GM12864 (cell line): ENCODE results near the gene PDE6G.

Experiments used
- DNase-seq: peaks from one replicate; pipeline ENCODE4 v3.0.0-alpha.2; 2011; ENCODE audit warnings: low read depth
- H3K4me3 ChIP-seq: 2 replicates; pipeline ENCODE4 v1.5.1; 2011; ENCODE audit warnings: mild to moderate bottlenecking, low read depth, low read length, control low read depth
- TF ChIP-seq, protein P1 (sequence below): IDR thresholded peaks from 2 replicates; pipeline ENCODE4 v1.5.1; 2011; ENCODE audit warnings: low read depth, mild to moderate bottlenecking, moderate library complexity, low read length, control low read depth, inconsistent platforms; ENCODE audit errors: missing control alignments

Gene PDE6G

DNA sequence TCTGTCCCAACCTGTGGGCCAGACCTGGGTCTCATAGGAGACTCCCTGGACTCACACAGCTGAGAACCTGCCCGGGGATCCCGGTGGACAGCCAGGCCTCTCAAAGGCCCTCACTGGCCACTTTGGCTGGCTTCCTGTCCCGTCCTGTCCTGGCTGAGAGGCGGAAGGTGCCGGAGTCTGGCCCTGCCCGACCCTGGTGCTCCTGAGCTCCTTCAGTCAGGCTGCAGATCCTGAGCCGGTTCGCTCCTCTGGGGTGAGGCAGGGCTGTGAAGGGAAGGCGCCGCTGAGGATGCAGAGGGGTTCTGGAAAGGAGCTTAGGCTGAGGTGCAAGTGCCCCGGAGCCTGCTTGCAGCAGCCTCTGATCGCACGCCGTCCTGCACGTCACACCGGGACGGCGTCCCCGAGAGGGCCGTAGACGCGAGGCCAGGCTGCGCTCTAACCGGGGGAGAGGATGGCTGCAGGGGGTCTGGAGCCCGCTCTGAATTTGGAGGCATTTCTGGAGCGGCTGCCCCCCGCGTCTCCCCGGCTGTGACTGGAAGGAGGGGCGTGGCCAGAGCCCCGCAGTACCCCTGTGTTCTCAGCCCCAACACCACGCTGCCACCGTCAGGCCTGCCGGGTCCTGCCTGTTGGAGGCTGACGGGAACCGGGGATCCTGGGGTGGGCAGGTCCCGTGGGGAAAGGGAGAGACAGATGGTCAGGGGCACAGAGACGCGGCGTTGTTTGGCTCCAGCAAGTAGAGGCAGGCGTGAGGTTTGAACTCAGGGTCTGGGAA is 31.6 kb upstream of the PDE6G start:
- DNase-seq: no peak

DNA sequence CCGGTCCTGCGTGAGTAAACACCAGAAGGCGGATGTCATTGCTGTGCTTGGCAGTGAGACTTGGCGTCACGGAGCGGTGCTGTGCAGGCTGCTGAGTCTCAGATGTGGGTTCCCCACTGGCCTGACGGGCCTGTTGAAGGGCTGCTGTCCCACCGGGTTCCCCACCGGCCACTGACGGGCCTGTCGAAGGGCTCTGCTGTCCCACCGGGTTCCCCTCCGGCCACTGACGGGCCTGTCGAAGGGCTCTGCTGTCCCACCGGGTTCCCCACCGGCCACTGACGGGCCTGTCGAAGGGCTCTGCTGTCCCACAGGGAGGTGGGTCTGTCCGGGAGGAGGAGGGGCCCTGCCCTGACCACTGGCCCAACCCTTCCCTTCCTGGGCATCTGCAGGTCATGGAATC is 30.3 kb upstream of the PDE6G start:
- TF ChIP-seq, protein P1, sequence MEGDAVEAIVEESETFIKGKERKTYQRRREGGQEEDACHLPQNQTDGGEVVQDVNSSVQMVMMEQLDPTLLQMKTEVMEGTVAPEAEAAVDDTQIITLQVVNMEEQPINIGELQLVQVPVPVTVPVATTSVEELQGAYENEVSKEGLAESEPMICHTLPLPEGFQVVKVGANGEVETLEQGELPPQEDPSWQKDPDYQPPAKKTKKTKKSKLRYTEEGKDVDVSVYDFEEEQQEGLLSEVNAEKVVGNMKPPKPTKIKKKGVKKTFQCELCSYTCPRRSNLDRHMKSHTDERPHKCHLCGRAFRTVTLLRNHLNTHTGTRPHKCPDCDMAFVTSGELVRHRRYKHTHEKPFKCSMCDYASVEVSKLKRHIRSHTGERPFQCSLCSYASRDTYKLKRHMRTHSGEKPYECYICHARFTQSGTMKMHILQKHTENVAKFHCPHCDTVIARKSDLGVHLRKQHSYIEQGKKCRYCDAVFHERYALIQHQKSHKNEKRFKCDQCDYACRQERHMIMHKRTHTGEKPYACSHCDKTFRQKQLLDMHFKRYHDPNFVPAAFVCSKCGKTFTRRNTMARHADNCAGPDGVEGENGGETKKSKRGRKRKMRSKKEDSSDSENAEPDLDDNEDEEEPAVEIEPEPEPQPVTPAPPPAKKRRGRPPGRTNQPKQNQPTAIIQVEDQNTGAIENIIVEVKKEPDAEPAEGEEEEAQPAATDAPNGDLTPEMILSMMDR: no peak

More for the DNA sequence above, 31.6 kb upstream of the PDE6G start:
- TF ChIP-seq, protein P1: no peak
- no peak overlapping the region for H3K4me3 ChIP-seq

DNA sequence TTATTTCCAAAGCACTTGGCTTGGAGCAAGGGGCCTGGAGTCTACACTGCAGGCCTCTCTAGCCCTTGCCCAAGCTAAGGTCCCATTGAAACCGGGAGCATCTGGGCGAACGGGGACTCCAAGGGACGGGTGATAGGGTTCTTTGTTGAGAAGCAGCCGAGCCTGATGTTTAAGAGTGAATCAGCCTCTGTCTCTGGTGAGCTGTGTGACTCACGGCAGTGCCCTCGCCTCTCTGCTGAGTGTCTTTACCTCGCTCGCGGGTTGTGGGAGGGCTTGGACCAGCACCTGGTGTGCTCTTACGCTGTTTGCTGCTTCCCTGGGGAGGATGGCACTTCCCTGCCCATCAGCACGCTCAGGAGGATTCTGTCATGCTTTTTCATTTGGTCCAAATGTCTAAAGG is 28.8 kb upstream of the PDE6G start:
- TF ChIP-seq, protein P1: no peak
- no peak for DNase-seq
- H3K4me3 ChIP-seq: peak overlapping the region; percentile 66

More for the DNA sequence above, 30.3 kb upstream of the PDE6G start:
- no peak overlapping the region for H3K4me3 ChIP-seq
- DNase-seq: no peak

DNA sequence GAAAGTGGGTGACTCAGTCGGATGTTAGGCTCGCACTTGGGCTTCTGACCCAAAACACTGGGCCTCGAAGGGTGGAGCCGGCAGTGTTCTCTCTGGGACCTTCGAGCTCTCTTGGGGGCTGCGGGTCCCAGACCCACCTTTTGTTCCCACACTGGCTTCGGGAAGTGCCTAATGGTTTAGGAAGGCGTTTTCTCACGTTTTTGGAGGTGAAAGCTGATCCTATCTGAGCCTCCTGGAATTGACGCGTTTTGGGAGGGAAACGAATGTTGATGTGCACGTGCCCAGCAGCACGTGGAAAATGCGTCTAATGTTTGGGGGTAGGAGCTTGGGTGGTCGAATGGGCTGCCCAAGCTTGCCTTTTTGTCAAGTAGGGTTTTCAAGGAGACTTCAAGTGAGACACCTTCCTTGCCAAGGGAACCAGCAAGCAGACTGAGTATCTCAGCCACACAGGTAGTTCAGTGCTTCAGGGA is 28.1 kb upstream of the PDE6G start:
- H3K4me3 ChIP-seq: peak overlapping the region; percentile 66
- DNase-seq: no peak
- TF ChIP-seq, protein P1: no peak

DNA sequence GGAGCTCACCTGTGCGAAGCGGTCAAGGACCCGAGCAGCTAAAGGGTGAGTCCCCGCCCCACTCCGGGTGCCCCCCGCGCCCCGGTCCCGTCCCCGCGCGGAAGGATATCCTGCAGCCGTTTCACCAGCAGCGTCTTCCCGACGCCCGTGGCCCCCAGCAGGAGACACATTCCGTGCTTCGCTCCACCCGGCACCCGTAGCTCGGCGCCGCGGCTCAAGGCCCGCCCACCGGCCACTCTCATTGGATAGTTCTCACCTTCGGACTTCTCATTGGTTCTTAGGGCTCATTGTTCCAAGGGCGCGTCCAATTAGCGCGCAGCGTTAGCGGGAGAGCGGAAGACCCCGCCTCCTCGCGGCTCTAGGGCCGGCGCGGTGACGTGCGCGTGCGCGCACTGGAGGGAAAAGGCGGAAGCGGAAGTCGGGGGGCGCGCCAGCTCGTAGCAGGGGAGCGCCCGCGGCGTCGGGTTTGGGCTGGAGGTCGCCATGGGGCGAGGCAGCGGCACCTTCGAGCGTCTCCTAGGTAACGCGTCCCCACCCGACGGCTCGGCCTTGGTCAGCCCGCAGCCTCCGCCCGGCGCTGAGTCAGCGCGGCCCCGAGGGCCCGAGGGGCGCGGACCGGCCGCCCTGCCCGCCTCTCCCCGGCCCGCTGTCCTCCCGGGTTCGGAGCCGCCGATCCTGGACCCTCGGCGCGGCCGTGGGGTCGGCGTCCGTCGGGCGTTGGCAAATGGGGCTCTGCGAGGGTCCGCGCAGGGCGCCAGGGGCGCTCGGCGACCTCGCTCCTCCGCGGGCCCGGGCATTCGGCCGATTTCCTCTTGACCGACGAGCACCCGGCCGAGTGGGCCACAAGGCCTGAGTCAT is 27.5 kb upstream of the PDE6G start, which contains the start of the genes ARL16 and HGS:
ARL16 (minus strand) TSS at position 214 of the 858 bp plus-strand sequence; CDS start at position 170, 44 bp downstream.
HGS (plus strand) TSS at position 428 of the 858 bp plus-strand sequence; CDS start at position 484, 56 bp downstream.
- H3K4me3 ChIP-seq: peak within 1 kb of the TSS; percentile 66
- peak; percentile 93 for DNase-seq
- TF ChIP-seq, protein P1: no peak

DNA sequence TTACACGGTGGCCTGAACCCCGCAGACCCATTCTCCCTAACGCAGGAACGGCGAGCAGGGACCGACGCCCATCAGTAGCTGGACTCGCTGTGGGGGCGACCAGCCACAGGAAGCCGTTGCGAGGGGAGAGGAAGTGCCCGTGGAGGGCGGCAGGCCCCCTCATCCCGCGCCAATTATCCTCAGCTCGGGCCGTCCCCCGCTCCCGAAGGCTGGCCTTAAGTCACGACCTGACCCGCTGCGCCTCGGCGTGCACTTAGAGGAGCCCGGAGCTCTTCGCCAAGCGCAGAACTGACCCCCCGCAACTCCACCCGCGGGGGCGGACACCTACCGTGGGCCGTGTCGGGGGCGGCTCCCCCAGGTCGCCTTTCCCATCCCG is 26.9 kb upstream of the PDE6G start:
- TF ChIP-seq, protein P1: no peak
- H3K4me3 ChIP-seq: peak overlapping the region; percentile 66
- DNase-seq: no peak
